ENCODE measurements around the gene CXCR1.
A peak's percentile ranks its signal among the peaks of the same experiment; 100 is the strongest.
"Not testable (repeated sequence)": the region's sequence is repeated elsewhere in the genome, so short reads cannot be mapped to it uniquely, and the experiment has no call there.

CXCR1 gene

GRCh38 chr2:218166791-218167190 lies at the start of gene CXCR1:
Gene CXCR1, minus strand, starts transcription at chr2:218166962. Its CDS starts 1,751 bp downstream, at chr2:218165211.
- no peak for DNase-seq

DNA sequence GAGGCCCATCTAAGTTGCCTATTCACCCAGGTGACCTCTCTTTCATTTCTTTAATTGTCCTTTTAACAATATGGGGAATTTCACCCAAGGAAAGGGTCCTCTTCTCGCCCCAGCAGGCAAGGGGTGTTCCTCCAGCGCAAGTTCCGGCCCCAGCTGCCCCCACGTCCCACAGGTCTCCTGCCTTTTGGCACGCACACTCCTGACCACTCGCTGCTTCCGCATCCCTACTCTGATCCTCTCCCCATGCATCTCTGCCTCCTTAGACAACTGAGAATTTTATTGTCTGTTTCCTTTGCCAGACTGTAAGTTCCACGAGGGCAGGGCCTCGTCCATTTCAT lies 49.5 kb upstream of the CXCR1 start:
- DNase-seq = no peak

GRCh38 chr2:218214116-218214515 lies 47.4 kb upstream of the CXCR1 start:
- DNase-seq = no peak

DNA sequence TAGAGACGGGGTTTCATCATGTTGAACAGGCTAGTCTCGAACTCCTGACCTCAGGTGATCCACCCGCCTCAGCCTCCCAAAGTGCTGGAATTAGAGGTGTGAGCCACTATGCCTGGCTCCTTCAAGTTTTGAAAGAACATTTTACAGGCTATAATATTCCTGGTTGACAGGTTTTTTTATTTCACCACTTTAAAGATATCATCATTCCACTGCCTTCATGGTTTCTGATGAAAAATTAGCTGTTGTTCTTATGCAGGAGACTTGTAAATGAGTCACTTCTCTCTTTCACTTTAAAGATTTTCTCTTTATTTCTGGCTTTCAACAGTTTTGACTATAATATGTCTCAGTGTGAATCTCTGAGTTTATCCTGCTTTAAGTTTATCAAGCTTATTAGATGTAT lies 42.3 kb upstream of the CXCR1 start:
- DNase-seq = no peak

- no peak for DNase-seq
Observed at GRCh38 chr2:218202266-218202665, 35.5 kb upstream of the CXCR1 start.

- no peak for DNase-seq
Observed at GRCh38 chr2:218196974-218197373, 30.2 kb upstream of the CXCR1 start.

- no peak for DNase-seq
Observed at GRCh38 chr2:218194880-218195279, 28.1 kb upstream of the CXCR1 start.

GRCh38 chr2:218193701-218194100 lies 26.9 kb upstream of the CXCR1 start:
- DNase-seq = no peak

DNA sequence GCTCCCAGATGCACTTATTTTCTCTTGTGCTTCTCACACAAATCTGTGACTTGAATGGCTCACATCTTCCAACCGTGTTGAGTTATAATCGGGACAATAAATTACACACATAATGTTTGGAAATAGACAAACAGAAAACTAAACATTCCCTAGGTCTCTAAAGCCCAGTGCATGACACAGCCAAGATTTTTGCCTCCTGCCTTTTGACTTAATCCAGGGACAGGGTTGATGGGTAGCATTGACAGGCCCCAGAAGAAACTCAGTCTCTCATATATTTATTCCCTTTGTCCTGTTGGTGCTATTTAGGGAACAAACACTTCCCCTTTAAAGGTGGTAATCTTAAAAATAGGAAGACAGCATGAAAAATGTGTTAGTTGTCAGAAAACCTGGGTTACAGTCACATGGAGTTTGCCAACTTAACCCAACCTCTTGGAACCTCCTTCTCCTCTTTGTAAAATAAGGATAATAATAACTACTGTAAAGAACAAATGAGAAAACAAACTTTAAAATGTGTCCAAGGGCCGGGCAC lies 26.2 kb upstream of the CXCR1 start:
- DNase-seq = no peak

- no peak for DNase-seq
Observed at GRCh38 chr2:218188528-218188927, 21.8 kb upstream of the CXCR1 start.

DNA sequence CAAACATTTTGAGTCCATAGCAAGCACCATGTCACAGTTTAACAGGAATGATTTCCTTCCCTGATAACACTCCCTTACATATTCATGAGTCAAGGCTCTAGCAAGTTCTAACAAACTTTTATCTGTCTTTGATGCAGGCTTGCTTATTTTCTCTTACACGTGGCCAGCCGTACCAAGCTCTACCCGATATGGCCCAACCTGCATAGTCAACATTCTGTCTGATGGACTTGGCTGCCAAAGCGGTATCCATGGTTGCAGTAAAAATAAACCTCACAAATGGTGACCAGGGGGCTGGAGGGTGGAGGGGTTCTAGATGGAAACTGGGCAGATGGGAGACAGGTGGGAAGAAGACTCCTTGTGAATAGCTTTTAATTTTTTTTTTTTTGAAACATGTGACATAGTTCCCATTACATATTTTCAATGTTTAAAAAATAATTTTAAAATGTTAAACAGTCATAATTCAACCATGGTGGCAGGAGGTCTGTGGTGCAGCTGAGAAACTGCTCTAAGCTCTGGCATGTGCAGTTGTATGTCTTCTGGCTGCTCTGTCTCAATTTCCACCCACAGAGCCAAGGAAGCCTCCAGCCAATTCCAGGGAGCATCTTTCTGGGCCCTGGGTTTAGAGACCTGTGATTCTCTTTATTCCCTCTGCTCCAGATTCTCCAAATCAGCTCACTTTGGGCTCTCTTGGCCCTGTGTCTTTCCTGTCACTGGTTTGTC lies 20.7 kb upstream of the CXCR1 start:
- DNase-seq = no peak

DNA sequence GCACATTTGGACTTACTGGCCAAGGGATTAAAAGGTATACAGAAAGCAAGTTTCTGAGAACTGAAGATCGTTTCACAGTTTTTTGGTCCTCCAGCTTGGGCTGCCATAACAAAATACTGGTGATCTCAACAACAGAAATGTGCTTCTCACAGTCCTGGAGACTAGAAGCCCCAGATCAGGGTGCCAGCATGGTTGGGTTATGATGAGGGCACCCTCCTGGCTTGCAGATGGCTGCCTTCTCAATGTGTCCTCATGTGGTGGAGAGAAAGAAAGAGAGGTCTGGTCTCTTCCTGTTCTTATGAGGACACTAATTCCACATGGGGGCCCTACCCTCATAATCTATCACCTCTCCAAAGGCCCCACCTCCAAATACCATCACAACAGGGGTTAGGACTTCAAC lies 20.1 kb upstream of the CXCR1 start:
- DNase-seq = no peak

DNA sequence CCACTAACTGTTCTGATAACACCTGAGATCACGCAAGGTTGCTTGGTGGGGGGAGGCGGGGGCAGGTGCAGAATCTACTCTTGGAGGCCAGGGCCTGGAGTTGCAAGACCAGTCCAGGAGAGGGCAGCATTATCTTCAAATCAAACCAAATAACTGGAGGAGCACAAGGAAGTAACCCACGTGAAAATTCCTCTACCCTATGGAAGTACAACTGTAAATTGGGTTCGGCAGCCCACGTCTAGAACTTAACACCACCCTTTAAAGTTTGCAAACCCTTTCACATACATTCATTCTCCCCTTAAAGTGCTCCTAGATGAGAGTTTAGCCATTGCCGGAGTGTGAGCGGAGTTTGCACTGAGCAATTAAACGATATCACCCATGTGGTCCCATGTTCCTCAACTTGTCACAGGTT lies 19.6 kb upstream of the CXCR1 start:
- peak; percentile 57 for DNase-seq

DNA sequence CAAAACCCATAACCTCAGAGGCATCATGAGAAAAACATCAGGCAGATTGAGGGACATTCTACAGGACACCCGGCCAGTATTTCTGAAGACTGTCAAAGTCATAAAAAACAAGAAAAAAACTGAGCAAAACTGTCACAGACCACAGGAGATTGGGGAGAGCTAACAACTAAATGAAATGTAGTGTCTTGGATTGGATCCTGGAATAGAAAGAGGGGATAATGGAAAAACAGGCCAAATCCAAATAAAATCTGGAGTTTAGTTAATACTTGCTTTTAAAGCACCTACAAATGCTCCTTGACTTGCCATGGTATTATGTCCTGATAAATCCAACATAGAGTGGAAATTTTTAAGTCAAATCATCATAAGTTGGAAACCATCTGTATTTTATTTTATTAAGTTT lies 17.6 kb upstream of the CXCR1 start:
- DNase-seq = no peak

DNA sequence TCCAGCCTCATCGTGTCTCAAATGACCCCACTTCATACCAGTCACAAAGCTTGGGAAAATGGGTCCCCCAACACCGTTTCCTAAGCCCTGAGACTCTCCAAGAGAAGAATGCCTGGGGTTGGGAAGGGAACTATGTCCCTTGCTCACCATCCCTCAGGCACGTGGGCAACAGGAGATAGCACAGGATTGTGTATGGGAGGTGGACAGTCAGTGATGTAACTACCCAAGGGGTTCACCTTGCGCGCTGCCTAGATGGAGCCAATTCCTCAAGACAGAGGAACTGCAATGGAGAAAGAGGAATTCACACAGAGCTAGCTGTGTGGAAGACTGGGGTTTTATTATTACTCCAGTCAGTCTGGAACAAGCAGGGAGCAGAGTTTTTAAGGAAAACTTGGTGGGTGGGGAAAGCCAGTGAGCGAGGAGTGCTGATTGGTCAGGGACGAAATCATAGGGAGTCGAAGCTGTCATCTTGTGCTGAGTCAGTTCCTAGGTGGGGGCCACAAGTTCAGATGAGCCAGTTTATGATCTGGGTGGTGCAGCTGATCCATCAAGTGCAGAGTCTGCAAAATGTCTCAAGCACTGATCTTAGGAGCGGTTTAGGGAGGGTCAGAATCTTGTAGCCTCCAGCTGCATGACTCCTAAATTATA lies 13.8 kb upstream of the CXCR1 start:
- DNase-seq = no peak

DNA sequence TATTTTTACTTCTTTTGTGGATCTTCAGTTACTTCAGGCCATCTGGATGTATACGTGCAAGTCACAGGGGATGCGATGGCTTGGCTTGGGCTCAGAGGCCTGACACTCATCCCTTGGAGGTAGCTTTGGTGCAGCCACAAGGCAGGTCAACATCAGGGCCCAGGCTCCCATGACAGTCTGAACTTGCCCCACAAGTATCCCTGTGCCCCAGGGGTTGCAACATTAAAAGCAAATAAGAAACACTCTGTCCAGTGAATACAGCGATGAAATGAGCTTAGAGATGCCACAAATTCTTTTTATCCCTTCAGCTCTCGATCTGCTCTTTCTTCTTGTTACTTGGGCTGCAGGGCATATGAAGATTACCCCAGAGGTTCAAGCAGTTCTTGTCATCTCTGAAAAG lies 13.0 kb upstream of the CXCR1 start:
- no peak for DNase-seq

DNA sequence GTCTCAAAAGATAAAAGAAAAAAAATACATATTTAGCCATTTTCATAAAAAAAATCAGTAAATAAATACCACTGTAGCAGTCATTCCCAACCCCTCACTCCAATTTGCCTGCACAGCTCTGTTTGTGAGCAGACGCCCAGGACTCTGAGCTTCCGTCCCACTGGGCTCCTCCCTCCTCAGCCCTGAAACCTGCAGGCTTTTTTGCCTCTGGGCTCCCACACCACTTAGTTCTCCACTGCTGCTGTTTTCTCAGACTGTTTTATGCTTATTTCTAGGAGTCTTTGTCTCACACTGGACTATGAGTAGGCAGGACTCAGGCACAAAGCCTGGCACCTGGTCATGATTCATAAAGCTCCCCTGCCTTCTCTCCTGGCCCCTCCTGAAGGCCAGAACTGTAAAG lies 6.1 kb upstream of the CXCR1 start:
- DNase-seq = no peak

- not testable (repeated sequence) for DNase-seq
Observed at GRCh38 chr2:218171744-218172143, 5.0 kb upstream of the CXCR1 start.

DNA sequence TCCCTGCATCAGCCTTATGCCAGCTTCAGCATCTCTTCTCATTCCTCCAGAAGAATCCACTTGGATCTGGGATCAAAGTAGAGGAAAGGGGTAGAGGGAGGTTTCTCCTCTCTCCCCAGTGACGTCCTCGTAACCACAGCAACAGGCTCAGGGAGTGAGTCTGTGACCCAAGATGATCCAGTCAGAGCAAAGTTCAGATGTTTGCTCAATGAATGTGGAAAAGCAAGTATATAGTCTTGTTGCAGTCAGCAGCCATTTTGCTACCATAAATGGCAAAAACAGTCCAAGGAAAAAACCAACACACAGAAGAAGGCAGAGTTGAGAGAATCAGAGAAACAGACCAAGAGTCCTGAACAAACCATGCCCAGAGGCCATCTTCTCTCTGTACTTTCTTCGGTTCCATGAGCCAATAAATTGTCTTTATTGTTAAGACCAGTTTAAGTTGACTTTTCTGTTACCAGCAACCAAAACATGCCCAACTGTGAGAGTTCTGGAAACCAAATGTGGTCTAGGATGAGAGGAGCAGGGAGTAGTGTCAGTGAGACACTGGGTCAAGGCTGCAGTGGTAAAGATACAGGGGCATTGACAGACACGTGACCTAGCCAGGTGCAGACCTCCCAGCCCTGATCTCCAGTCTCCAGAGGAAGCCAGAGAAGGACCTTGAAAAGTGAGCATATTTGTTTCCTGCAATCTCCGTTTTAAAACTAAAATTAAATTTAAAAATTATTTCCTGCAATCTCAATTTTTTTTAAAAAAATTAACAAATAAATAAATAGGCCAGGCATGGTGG lies 3.2 kb upstream of the CXCR1 start:
- DNase-seq = no peak

DNA sequence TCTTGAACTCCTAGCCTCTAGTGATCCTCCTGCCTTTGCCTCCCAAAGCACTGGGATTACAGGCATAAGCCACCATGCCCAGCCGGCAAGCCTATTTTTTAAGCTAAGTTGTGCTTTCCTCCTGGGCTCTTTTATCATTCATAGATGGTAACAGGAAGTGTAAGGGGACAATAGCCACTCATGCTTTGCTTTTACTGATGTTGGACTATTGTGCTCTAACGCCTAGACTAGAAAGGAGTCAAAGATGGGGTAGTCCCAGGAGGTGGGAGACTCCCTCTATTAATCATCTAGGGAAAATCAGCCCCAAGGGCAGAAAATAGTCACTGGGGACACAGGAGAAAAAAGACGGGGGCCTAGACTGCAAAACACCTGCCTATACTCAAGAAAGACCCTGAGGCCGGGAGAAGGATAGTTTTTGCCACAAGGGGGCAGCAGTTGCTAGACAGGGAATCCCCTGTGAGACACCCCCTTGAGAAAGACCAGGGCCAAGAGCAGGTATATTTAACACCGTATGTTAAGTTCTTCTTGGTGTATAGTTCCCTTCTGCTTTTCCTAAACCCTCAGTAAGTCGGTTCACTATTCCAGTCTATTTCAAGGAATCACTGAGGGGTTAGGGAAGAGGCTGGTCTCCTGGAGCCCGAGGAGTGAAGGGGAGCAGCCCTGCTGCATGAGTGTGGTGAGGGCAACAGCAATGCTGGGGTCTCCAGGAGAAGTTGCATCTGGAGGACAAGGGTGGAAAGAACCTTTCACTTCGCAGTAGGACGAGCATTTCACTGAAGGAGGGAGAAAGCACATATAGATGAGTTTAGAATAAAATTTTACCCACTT lies 2.1 kb upstream of the CXCR1 start:
- DNase-seq = peak; percentile 20

DNA sequence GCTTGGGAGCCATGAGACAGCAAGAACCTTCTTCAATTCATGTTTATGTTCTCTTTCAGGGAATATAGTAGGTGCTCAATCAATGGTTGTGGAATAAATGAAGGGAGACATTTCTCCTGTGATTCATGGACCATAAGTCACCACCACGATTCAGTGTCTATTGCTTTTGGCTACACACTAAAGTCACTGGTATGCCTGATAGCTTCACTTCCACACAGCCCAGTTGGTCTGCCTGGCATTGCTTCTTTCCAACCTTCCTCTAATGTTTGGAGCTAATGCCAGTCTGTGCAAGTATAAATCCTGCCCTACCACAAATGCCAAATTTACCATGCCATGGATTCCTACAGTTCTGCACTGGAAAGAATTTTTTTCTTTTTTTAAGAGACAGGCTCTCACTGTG lies 1.3 kb upstream of the CXCR1 start:
- no peak for DNase-seq

- no peak for DNase-seq
Observed at GRCh38 chr2:218162814-218163213, 3.9 kb downstream of the CXCR1 start.

- no peak for DNase-seq
Observed at GRCh38 chr2:218161644-218162043, 5.1 kb downstream of the CXCR1 start.
